Tongue (tissue), 2 donors: Measurements from ENCODE around the gene EMC9. TPM values are rescaled to one million over a fixed set of nuclear protein-coding genes. Genes with fewer than 3 reads are reported as not detected.
A peak's percentile ranks its signal among the peaks of the same experiment; 100 is the strongest.

Experiments used
- DNase-seq: peaks from one replicate; pipeline ENCODE4 v3.0.0-alpha.2; 2015
- total RNA-seq: library from RNA; depleted of rRNA; stranded (reverse); fragments of >200 nt; gene quantifications from one replicate; pipeline ENCODE4 v1.2.3, GENCODE V29; 2014

Gene EMC9
- total RNA-seq, 1 donor from 2014 or later, result 18.1 TPM

- no peak for DNase-seq
Measured at GRCh38 chr14:24149302-24149969, 8.0 kb upstream of the EMC9 start.

DNA sequence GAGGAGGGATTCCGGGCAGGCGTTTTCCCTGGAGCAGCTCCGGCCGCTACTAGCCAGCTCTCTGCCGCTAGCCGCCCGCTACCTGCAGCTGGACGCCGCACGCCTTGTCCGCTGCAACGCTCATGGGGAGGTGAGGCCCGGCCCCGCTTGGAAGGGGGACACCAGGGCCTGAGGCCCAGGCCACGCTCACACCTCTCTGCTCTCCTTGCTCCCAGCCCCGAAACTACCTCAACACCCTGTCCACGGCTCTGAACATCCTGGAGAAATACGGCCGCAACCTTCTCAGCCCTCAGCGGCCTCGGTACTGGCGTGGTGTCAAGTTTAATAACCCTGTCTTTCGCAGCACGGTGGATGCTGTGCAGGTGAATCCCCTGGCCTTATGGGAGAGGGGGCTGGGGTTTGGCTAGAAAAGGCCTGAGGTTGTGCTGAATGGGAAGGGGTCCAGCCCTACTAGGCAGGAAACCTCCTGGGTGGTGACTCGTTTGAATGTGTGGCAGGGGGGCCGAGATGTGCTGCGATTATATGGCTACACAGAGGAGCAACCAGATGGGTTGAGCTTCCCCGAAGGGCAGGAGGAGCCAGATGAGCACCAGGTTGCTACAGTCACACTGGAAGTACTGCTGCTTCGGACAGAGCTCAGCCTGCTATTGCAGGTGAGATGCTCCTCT is 6.5 kb upstream of the EMC9 start:
- no peak for DNase-seq

GRCh38 chr14:24146978-24147760 is 5.8 kb upstream of the EMC9 start, which contains the start of gene RNF31:
RNF31 (plus strand) TSS chr14:24147498; CDS start chr14:24147699, 201 bp downstream.
- peak; percentile 100 for DNase-seq

GRCh38 chr14:24146453-24146977 is 5.1 kb upstream of the EMC9 start, which contains the start of gene PSME2:
PSME2 (minus strand) TSS chr14:24146610; CDS start chr14:24146581, 29 bp downstream.
- peak; percentile 98 for DNase-seq

- no peak for DNase-seq
Measured at GRCh38 chr14:24145690-24146452, 4.5 kb upstream of the EMC9 start.

GRCh38 chr14:24145219-24145618 is 3.8 kb upstream of the EMC9 start:
- no peak for DNase-seq

DNA sequence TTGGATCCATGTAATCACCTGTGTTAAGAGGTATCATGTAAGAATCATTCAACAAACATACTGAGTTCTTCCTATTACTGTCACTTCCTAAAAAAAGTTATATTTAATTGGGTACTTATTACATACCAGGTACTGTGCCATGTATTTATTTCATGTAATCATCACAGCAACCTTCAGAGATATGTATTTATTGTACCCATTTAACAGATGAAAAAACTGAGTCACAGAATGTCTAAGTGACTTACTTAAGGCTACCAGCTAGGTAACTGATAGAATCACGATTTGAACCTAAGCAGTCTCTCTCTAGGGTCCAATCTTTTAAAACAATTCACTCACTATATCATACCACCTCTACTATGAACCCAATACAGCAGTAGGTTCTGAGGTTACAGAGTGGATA is 3.1 kb upstream of the EMC9 start:
- no peak for DNase-seq

- DNase-seq, result no peak
Measured at GRCh38 chr14:24143511-24143910, 2.1 kb upstream of the EMC9 start.

DNA sequence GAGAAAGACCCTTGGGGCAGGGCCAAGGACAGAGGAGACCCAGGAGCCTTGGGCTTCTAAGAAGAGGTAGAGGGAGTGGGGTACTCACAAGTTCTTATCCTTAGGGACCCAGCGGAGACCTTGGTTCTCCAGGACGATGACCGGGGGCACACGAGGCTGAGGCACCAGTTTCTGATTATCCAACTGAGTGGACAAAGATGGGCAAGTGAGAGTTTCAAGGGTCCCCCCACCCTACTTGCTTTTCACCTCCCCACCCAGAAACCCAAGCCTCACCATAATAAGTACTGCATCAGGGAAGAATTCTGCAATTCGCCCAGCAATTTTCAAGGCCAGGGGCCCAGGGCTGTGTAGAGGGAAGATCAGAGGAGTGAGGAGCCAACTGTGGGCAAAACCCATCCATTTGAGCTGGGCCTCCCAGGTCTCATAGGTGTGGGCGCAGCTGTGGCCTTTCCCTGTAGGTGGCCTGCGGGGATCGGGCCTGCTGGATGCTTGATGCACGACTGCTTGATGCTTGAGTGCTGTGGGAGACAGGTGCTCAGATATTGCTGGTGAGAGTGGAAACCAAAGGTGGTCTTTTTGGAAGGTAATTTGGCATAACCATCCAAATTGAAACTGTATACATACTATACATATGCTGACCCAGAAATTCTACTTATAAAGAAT is 2.0 kb downstream of the EMC9 start:
- no peak for DNase-seq

DNA sequence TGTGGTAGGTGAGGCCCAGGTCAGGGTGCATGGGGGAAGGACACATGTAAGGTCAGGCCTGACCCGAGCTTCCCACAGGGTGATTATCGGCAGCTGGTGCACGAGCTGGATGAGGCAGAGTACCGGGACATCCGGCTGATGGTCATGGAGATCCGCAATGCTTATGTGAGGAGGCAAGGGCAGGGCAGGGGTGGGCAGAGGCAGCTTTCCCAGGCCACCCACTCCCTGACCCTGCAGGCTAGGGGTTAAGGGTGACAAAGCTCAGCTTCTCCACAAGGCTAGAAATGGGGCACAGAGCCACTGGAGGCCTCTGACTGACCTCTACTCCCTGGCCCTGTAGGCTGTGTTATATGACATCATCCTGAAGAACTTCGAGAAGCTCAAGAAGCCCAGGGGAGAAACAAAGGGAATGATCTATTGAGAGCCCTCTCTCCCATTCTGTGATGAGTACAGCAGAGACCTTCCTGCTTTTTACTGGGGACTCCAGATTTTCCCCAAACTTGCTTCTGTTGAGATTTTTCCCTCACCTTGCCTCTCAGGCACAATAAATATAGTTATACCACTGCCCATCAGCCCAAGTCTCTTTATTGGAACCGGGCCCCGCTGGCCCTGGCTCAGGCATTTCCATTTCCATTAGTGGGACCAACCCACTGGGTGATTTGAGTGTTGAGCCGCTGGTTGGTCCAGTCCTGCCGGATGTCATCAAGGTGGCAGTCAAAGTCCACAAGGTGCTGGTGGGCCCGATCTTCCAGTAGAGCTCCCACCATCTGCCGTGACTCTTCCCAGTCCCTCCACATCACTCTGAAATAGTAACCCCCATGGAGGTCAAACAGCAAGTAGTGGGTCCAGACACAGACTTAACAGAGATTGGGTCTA is 2.8 kb downstream of the EMC9 start:
- no peak for DNase-seq

GRCh38 chr14:24137529-24138395 is 3.6 kb downstream of the EMC9 start:
- no peak for DNase-seq

GRCh38 chr14:24136684-24137528 is 4.5 kb downstream of the EMC9 start:
- DNase-seq, result no peak

DNA sequence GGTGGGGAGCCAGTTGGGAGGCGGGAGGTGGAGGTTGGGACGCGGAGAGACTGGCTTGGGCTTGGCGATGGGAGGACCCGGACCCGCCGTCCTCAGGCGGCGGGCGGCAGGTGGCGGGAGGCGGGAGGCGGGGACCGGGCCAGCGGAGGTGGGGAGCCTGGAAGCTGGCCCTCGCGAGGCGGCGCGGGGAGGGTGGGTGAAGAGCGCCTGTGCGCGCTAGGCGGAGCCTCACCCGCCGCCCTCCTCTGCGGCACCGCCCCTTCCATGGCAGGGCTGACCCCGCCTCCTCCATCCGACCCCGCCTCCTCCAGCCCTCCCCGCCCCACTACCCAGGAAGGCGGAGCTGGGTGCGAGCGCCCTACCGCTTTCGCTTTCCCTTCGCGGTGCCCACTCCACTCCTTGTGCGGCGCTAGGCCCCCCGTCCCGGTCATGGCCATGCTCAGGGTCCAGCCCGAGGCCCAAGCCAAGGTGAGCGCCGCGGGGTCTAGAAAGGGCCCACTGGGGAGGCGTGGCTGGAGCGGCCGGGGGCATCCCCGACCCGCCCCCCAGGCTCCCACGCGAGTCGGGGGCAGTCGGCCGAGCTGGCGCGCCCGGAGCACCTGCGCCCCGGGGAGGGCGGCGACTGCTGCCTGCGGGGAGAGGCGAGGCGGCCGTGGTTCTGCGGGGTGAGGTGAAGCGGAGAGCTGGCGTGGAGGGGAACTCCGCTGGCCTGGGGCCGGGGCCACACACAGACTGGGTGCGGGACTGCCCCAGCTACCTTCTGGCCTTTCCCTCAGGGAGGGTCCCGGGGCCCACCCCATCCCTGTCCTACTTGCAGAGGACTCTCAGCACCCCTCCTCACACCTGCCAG is 5.3 kb downstream of the EMC9 start, which contains the start of gene PSME1:
Gene PSME1 (plus strand): TSS at position 361 of the 850 bp plus-strand sequence. CDS start 69 bp downstream, at position 430.
- peak; percentile 96 for DNase-seq

- DNase-seq, result no peak
Measured at GRCh38 chr14:24135584-24135833, 5.9 kb downstream of the EMC9 start.

- no peak for DNase-seq
Measured at GRCh38 chr14:24133735-24134134, 7.7 kb downstream of the EMC9 start.

GRCh38 chr14:24132976-24133375 is 8.4 kb downstream of the EMC9 start:
- DNase-seq, result no peak

DNA sequence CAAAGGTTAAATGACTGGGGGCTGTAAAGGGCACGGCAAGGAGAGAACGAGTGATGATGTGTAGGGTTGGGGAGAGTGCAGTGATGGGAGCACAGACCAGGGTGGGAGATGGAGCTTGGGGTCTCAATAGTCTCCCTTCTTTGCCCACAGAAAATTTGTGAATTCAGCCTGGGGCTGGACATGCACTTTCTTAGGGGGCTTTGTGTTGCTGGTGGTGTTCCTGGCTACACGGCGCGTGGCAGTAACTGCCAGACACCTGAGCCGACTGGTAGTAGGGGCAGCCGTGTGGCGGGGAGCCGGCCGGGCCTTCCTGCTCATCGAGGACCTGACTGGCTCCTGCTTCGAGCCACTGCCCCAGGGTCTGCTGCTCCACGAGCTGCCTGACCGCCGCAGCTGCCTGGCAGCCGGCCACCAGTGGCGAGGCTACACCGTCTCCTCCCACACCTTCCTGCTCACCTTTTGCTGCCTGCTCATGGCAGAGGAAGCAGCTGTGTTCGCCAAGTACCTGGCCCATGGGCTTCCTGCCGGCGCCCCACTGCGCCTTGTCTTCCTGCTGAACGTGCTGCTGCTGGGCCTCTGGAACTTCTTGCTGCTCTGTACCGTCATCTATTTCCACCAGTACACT is 9.2 kb downstream of the EMC9 start:
- DNase-seq, result no peak
